ENCODE results near the gene ECPAS.

- TF ChIP-seq CTCF (IDR thresholded peaks at IDR 0.05; ENCODE audit: insufficient read depth, low read depth, low read length) (no peak), EZH2 (IDR thresholded peaks at IDR 0.05; ENCODE audit: insufficient read depth, low read length) (no peak)
Measured at GRCh38 chr9:111527347-111527746, 43.2 kb upstream of the ECPAS start.

Measured in astrocyte (in vitro differentiated cells and primary cell).